Peyer's patch (tissue), 4 donors: Measurements from ENCODE around the gene PLCL2.

Experiments
- POLR2A ChIP-seq, 2 donors: fragments of 450-650 bp; IDR thresholded peaks; one replicate each; pipeline ENCODE4 v1.5.1; 2017; ENCODE audit warnings: antibody characterized with exemption in 2 of 2, mild to moderate bottlenecking in 2 of 2, moderate library complexity in 2 of 2
- TF ChIP-seq, protein P1 (sequence below), 6 experiments: fragments of 450-650 bp in 4 of 6; fragments of 200-600 bp in 2 of 6; sonication (generic) in 1 of 6; IDR thresholded peaks; one replicate each; pipeline ENCODE4 v1.5.1; 2017 to 2019; ENCODE audit warnings: antibody characterized with exemption in 6 of 6, mild to moderate bottlenecking in 3 of 6, moderate library complexity in 1 of 6

DNA sequence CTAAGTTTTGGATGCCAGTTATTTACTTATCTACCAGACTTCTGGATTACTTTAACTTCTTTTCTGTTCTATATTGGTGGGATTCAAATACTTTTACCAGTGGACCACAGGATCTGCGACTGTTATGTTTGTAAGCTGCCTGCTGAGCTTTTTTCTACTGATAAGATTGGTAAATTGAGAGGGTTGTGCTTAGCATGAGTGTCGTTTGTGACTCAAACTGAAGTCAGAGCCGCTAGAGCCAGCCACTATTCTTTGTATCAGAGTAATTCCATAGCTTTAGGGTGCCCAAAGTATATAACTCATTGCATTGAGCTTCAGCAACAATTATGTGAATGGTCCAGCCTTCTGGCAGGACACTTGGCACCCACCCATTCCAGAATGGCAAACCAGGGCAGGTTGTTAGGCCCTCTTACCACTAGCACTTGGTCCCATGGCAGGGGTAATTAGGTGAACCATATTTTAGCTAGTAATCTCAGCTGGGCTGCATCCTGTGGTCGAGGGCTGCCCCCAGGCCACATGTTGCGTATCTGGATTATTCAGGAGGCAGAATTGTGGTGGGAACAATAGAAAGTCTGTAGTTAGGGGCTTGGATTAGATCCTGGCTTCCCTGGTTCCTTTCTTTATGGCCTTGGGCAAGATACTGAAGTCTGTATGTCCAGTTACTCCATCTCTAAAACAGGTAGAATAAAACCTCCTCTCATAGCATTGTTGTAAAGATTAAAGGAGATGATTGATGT is 6.0 kb downstream of the PLCL2 start:
- TF ChIP-seq, protein P1, sequence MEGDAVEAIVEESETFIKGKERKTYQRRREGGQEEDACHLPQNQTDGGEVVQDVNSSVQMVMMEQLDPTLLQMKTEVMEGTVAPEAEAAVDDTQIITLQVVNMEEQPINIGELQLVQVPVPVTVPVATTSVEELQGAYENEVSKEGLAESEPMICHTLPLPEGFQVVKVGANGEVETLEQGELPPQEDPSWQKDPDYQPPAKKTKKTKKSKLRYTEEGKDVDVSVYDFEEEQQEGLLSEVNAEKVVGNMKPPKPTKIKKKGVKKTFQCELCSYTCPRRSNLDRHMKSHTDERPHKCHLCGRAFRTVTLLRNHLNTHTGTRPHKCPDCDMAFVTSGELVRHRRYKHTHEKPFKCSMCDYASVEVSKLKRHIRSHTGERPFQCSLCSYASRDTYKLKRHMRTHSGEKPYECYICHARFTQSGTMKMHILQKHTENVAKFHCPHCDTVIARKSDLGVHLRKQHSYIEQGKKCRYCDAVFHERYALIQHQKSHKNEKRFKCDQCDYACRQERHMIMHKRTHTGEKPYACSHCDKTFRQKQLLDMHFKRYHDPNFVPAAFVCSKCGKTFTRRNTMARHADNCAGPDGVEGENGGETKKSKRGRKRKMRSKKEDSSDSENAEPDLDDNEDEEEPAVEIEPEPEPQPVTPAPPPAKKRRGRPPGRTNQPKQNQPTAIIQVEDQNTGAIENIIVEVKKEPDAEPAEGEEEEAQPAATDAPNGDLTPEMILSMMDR (IDR thresholded peaks at IDR 0.05), result no peak
- no peak for TF ChIP-seq POLR2A (IDR thresholded peaks at IDR 0.05)
